Calu3 (cell line): ENCODE data around the gene ADSS1. TPM values are rescaled to one million over a fixed set of nuclear protein-coding genes. Genes with fewer than 3 reads are reported as not detected.

Experiments
- BruUV-seq: library from RNA; stranded (reverse); fragments of 400-500 nt; replicated peaks from 2 replicates; lab custom pipeline; 2021; lab: Mats Ljungman, UMichigan
- CTCF ChIA-PET: fragments of 300-600 bp; sonication (Branson Sonifier 250); formaldehyde crosslinking; loops from one replicate; lab custom pipeline; 2022; ENCODE audit warnings: antibody characterized with exemption; lab: Charles Lee
- DNase-seq: peaks from one replicate; pipeline ENCODE4 v3.0.0; 2022
- H3K27ac Mint-ChIP-seq: one replicate; pipeline ENCODE4 v1.8.0; 2022; ENCODE audit warnings: mixed read lengths; ENCODE audit not compliant: unreplicated experiment
- H3K27me3 Mint-ChIP-seq: one replicate; pipeline ENCODE4 v1.8.0; 2022; ENCODE audit warnings: mixed read lengths; ENCODE audit not compliant: unreplicated experiment
- H3K36me3 Mint-ChIP-seq: one replicate; pipeline ENCODE4 v1.8.0; 2022; ENCODE audit warnings: mild to moderate bottlenecking, moderate library complexity, mixed read lengths; ENCODE audit not compliant: insufficient read depth, unreplicated experiment
- H3K4me1 Mint-ChIP-seq: one replicate; pipeline ENCODE4 v1.8.0; 2022; ENCODE audit warnings: mild to moderate bottlenecking, low read depth, mixed read lengths; ENCODE audit not compliant: unreplicated experiment
- H3K4me3 Mint-ChIP-seq: one replicate; pipeline ENCODE4 v1.8.0; 2022; ENCODE audit warnings: mild to moderate bottlenecking, low read depth, moderate library complexity, mixed read lengths; ENCODE audit not compliant: unreplicated experiment
- H3K9me3 Mint-ChIP-seq: one replicate; pipeline ENCODE4 v1.8.0; 2022; ENCODE audit warnings: low read depth, mixed read lengths; ENCODE audit not compliant: unreplicated experiment
- CTCF ChIP-seq: fragments of 200-600 bp; IDR thresholded peaks from one replicate; pipeline ENCODE4 v1.8.0; 2022; ENCODE audit warnings: antibody characterized with exemption; ENCODE audit not compliant: unreplicated experiment
- intact Hi-C: fragments of 100-400 bp; cut with micrococcal nuclease; formaldehyde crosslinking; loops from one replicate; pipeline ENCODE4 v1.10.0; 2022; ENCODE audit not compliant: unreplicated experiment
- total RNA-seq: library from RNA; stranded (reverse); gene quantifications from 2 replicates; pipeline ENCODE4 v1.2.3, GENCODE V29; 2022

Gene ADSS1
- total RNA-seq, 1 experiment from 2014 or later, result 8.6 TPM

- no peaks in the 10 kb centered on the region for H3K27me3 Mint-ChIP-seq
- no peak for TF ChIP-seq CTCF
- H3K9me3 Mint-ChIP-seq, result no peaks in the 10 kb centered on the region
- CTCF ChIA-PET, result interaction anchor here (0.7 kb wide), 1 partner anchor 198 kb away, joined by 8 read pairs; no protein-coding TSS in a partner anchor
- no peak overlapping the region for H3K4me3 Mint-ChIP-seq
- H3K27ac Mint-ChIP-seq, result peak overlapping the region; percentile 34
- BruUV-seq, result no TSS peak
- no peak for DNase-seq
- intact Hi-C loops, result no loop called here
- no peaks in the 10 kb centered on the region for H3K4me1 Mint-ChIP-seq
- H3K36me3 Mint-ChIP-seq, result peaks cover 23% of the 10 kb centered on the region
Measured at GRCh38 chr14:104776481-104776880, 52.5 kb downstream of the ADSS1 start.

GRCh38 chr14:104776961-104777807 is 53.2 kb downstream of the ADSS1 start:
- intact Hi-C loops, result no loop called here
- Mint-ChIP-seq H3K4me3 (no peak overlapping the region), H3K36me3 (peaks cover 16% of the 10 kb centered on the region), H3K27me3 (no peaks in the 10 kb centered on the region), H3K9me3 (no peaks in the 10 kb centered on the region), H3K4me1 (no peaks in the 10 kb centered on the region), H3K27ac (peak overlapping the region; percentile 34)
- BruUV-seq, result no TSS peak
- TF ChIP-seq CTCF, result no peak
- DNase-seq, result no peak
- CTCF ChIA-PET, result interaction anchor here (0.6 kb wide), 1 partner anchor 285 kb away, joined by 3 read pairs; no protein-coding TSS in a partner anchor

- Mint-ChIP-seq H3K36me3 (peaks cover 16% of the 10 kb centered on the region), H3K27me3 (no peaks in the 10 kb centered on the region), H3K9me3 (no peaks in the 10 kb centered on the region), H3K4me1 (no peaks in the 10 kb centered on the region), H3K27ac (no peak overlapping the region), H3K4me3 (no peak overlapping the region)
- TF ChIP-seq CTCF, result no peak
- CTCF ChIA-PET, result interaction anchor here (0.6 kb wide), 1 partner anchor 285 kb away, joined by 3 read pairs; no protein-coding TSS in a partner anchor
- intact Hi-C loops, result no loop called here
- BruUV-seq, result no TSS peak
- DNase-seq, result no peak
Measured at GRCh38 chr14:104777808-104778249, 53.8 kb downstream of the ADSS1 start.

- Mint-ChIP-seq H3K4me3 (no peak overlapping the region), H3K9me3 (no peaks in the 10 kb centered on the region), H3K4me1 (no peaks in the 10 kb centered on the region), H3K36me3 (peaks cover 18% of the 10 kb centered on the region), H3K27ac (no peak overlapping the region), H3K27me3 (no peaks in the 10 kb centered on the region)
- TF ChIP-seq CTCF, result no peak
- no peak for DNase-seq
- CTCF ChIA-PET, result no interaction called here
- BruUV-seq, result no TSS peak
- intact Hi-C loops, result no loop called here
Measured at GRCh38 chr14:104778694-104779331, 54.8 kb downstream of the ADSS1 start.
